C4-2B (cell line): ENCODE measurements around the gene KLHL3.

ENCODE experiments used
- H3K27ac ChIP-seq: fragments of 450-650 bp; 2 replicates; pipeline ENCODE4 v1.5.1; 2017
- ZFX ChIP-seq: fragments of 450-650 bp; IDR thresholded peaks from 2 replicates; pipeline ENCODE4 v1.6.1; 2017
- TF ChIP-seq, protein P1 (sequence below): fragments of 450-650 bp; conservative IDR thresholded peaks from 2 replicates; pipeline ENCODE4 v1.5.1; 2017; ENCODE audit warnings: mild to moderate bottlenecking

KLHL3 gene

GRCh38 chr5:137611794-137612435 is 124.0 kb downstream of the KLHL3 start:
- H3K27ac ChIP-seq = no peak overlapping the region
- TF ChIP-seq, protein P1, sequence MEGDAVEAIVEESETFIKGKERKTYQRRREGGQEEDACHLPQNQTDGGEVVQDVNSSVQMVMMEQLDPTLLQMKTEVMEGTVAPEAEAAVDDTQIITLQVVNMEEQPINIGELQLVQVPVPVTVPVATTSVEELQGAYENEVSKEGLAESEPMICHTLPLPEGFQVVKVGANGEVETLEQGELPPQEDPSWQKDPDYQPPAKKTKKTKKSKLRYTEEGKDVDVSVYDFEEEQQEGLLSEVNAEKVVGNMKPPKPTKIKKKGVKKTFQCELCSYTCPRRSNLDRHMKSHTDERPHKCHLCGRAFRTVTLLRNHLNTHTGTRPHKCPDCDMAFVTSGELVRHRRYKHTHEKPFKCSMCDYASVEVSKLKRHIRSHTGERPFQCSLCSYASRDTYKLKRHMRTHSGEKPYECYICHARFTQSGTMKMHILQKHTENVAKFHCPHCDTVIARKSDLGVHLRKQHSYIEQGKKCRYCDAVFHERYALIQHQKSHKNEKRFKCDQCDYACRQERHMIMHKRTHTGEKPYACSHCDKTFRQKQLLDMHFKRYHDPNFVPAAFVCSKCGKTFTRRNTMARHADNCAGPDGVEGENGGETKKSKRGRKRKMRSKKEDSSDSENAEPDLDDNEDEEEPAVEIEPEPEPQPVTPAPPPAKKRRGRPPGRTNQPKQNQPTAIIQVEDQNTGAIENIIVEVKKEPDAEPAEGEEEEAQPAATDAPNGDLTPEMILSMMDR = no peak
- TF ChIP-seq ZFX = no peak

DNA sequence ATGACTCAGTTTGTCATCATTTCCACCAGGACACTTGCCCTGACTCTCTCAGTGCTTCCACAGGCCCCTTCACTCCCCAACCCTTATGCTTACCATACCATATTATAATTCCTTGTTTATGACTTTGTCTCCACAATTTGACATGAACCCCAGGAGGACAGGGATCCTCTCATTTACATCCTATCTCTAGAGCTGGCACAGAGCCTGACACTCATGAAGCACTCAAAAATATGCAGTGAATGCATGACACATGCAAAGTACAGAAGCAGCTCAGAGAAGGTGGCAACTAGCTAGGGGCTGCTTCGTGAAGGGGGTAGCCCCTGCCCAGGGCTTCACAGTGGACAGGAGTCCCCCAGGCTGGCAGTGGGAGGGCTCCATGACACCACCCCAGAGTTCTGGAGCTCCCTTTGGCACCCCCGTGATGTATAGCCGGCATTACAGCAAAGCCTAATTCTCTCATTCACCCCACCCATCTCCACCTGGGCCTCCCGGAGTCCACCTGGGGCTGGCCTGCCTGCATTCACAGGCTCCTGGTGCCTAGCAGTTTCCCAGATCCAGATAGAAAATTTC is 124.8 kb downstream of the KLHL3 start:
- no peak for TF ChIP-seq ZFX
- TF ChIP-seq, protein P1 = no peak

DNA sequence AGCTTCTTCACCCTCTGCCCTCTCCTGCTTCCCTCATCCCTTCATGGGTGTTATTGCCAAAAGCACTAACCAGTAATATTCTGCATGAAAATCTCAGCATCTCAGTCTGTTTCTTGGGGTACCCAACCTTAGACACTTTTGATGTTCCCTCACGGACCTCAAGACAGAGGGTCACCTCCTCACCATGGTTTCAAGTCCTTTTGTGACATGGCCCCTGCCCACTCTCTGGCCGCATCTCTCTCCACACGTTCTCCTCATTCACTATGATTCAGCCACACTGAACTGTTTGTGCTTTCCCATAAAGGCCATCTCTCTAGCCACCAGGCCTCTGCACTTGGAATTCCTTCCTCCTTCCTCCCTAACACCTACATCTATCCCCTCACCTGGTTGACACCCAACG is 125.3 kb downstream of the KLHL3 start:
- TF ChIP-seq, protein P1 = no peak
- TF ChIP-seq ZFX = no peak
- no peak overlapping the region for H3K27ac ChIP-seq

More for the DNA sequence above, 124.8 kb downstream of the KLHL3 start:
- H3K27ac ChIP-seq = no peak overlapping the region

DNA sequence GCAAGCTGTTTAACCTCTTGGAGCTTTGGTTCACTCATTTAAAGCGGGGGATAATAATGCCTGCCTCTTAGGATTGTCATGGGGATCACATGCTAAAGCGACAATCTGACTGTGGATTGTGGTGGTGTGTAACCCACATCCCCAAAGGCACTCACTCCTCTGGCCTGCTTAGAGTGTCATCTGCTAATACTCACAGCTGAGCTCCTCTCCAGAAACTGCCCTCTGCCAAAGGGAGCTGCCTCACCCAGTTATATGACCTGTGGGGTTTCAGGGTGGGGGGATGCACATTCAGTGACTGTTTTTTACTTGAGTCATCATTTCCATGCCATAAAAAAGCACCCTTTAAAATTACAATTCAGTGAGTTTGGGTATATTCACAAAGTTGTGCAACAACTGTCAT is 126.8 kb downstream of the KLHL3 start:
- TF ChIP-seq, protein P1 = no peak
- no peak for TF ChIP-seq ZFX
- no peak overlapping the region for H3K27ac ChIP-seq

DNA sequence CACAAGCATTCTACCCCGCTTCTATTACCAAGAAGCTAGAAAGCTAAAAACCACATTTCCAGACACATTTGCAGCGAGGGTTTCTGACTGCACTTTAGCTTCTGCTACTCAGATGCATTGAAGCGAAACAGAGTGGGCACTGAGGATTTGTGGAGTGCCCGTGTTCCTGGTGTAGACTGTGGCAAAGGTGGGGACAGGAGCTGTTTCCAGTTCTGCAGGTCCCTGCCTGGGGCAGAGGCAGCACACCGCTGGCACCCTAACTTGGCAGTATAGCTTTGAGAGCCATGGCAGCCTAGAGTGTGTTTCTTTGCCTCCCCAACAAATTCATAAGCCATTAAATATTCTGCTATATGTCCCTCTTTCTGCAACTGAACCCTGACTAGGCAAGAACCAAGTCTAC is 128.1 kb downstream of the KLHL3 start:
- no peak overlapping the region for H3K27ac ChIP-seq
- TF ChIP-seq, protein P1 = no peak
- TF ChIP-seq ZFX = no peak

DNA sequence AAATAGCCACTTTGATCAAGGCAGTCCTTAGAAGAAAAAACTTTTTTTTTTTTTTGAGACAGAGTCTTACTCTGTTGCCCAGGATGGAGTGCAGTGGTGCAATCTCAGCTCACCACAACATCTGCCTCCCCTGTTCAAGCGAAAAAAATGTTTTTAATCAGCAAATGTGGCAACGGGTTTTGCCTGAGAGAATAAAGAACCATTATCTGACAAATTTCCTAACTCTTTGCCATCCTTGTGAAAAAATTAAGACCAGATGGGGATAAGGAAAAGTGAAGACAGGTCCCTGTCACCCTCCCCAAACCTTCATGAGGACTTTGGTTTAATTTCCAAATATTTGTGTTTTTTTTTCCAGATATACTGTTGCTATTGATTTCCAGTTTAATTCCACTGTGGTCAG is 129.5 kb downstream of the KLHL3 start:
- TF ChIP-seq, protein P1 = no peak
- no peak for TF ChIP-seq ZFX
- no peak overlapping the region for H3K27ac ChIP-seq

GRCh38 chr5:137605411-137605810 is 130.5 kb downstream of the KLHL3 start:
- no peak overlapping the region for H3K27ac ChIP-seq
- no peak for TF ChIP-seq ZFX
- TF ChIP-seq, protein P1 = peak; percentile 24
